Activated B cell treated with CpG ODN at 0.5 μM for 24 hours (primary cell): Measurements from ENCODE around the gene CSGALNACT2. TPM values are rescaled to one million over a fixed set of nuclear protein-coding genes. Genes with fewer than 3 reads are reported as not detected.

ENCODE experiments used
- ATAC-seq: fragments of 200-7000 bp; cut with Tn5 transposase; one replicate; pipeline ENCODE4 v1.10.0; 2021; ENCODE audit warnings: low read depth, mild to moderate bottlenecking, moderate library complexity
- CTCF ChIA-PET: fragments of 350-600 bp; sonication (Branson Sonifier 250); formaldehyde crosslinking; loops from one replicate; lab custom pipeline; 2021; ENCODE audit warnings: antibody characterized with exemption; lab: Charles Lee
- POLR2A ChIA-PET: fragments of 350-600 bp; sonication (Branson Sonifier 250); formaldehyde crosslinking; loops from one replicate; lab custom pipeline; 2021; ENCODE audit warnings: antibody characterized with exemption; lab: Charles Lee
- DNase-seq: peaks from one replicate; pipeline ENCODE4 v3.0.0; 2022
- H3K27ac Mint-ChIP-seq: one replicate; pipeline ENCODE4 v1.8.0; 2020; ENCODE audit warnings: mixed read lengths
- H3K27me3 Mint-ChIP-seq: one replicate; pipeline ENCODE4 v1.8.0; 2021; ENCODE audit warnings: mixed read lengths
- H3K36me3 Mint-ChIP-seq: one replicate; pipeline ENCODE4 v1.8.0; 2021; ENCODE audit warnings: low read depth, mixed read lengths
- H3K4me1 Mint-ChIP-seq: one replicate; pipeline ENCODE4 v1.8.0; 2021; ENCODE audit warnings: mixed read lengths
- H3K4me3 Mint-ChIP-seq: one replicate; pipeline ENCODE4 v1.8.0; 2020; ENCODE audit warnings: mild to moderate bottlenecking, mixed read lengths
- H3K9me3 Mint-ChIP-seq: one replicate; pipeline ENCODE4 v1.8.0; 2020; ENCODE audit warnings: mixed read lengths
- CTCF ChIP-seq: fragments of 200-600 bp; IDR thresholded peaks from one replicate; pipeline ENCODE4 v1.8.0; 2022; ENCODE audit warnings: antibody characterized with exemption, mild to moderate bottlenecking
- intact Hi-C: fragments of 100-400 bp; cut with micrococcal nuclease; formaldehyde crosslinking; loops from one replicate; pipeline ENCODE4 v1.15.1; 2024
- total RNA-seq: library from RNA; stranded (reverse); gene quantifications from 2 replicates; pipeline ENCODE4 v1.2.3, GENCODE V29; 2022

Gene CSGALNACT2
- total RNA-seq, 1 donor from 2014 or later = 17.4 TPM

GRCh38 chr10:43186150-43186549 lies 47.9 kb downstream of the CSGALNACT2 start:
- H3K36me3 Mint-ChIP-seq = peaks cover 56% of the 10 kb centered on the region
- CTCF ChIA-PET = no interaction called here
- H3K27ac Mint-ChIP-seq = no peak overlapping the region
- no peaks in the 10 kb centered on the region for H3K27me3 Mint-ChIP-seq
- POLR2A ChIA-PET = no interaction called here
- TF ChIP-seq CTCF = no peak
- DNase-seq (no peak), ATAC-seq (no peak)
- no peak overlapping the region for H3K4me3 Mint-ChIP-seq
- no peaks in the 10 kb centered on the region for H3K9me3 Mint-ChIP-seq
- H3K4me1 Mint-ChIP-seq = no peaks in the 10 kb centered on the region
- intact Hi-C loops = no loop called here

GRCh38 chr10:43187213-43187612 lies 49.0 kb downstream of the CSGALNACT2 start:
- DNase-seq (no peak), ATAC-seq (no peak)
- intact Hi-C loops = no loop called here
- POLR2A ChIA-PET = no interaction called here
- CTCF ChIA-PET = no interaction called here
- Mint-ChIP-seq H3K27me3 (no peaks in the 10 kb centered on the region), H3K4me1 (no peaks in the 10 kb centered on the region), H3K27ac (no peak overlapping the region), H3K36me3 (peaks cover 49% of the 10 kb centered on the region), H3K9me3 (no peaks in the 10 kb centered on the region), H3K4me3 (no peak overlapping the region)
- no peak for TF ChIP-seq CTCF

- ChIA-PET POLR2A (no interaction called here), CTCF (no interaction called here)
- no peaks in the 10 kb centered on the region for H3K27me3 Mint-ChIP-seq
- DNase-seq (no peak), ATAC-seq (no peak)
- H3K36me3 Mint-ChIP-seq = peaks cover 34% of the 10 kb centered on the region
- no peaks in the 10 kb centered on the region for H3K9me3 Mint-ChIP-seq
- no peaks in the 10 kb centered on the region for H3K4me1 Mint-ChIP-seq
- TF ChIP-seq CTCF = no peak
- intact Hi-C loops = no loop called here
- no peak overlapping the region for H3K4me3 Mint-ChIP-seq
- H3K27ac Mint-ChIP-seq = no peak overlapping the region
These were observed 50.5 kb downstream of the CSGALNACT2 start for GRCh38 chr10:43188702-43189101.

- TF ChIP-seq CTCF = no peak
- intact Hi-C loops = no loop called here
- no peak overlapping the region for H3K27ac Mint-ChIP-seq
- H3K36me3 Mint-ChIP-seq = peaks cover 25% of the 10 kb centered on the region
- ATAC-seq (no peak), DNase-seq (no peak)
- POLR2A ChIA-PET = no interaction called here
- CTCF ChIA-PET = no interaction called here
- no peaks in the 10 kb centered on the region for H3K4me1 Mint-ChIP-seq
- H3K27me3 Mint-ChIP-seq = no peaks in the 10 kb centered on the region
- no peaks in the 10 kb centered on the region for H3K9me3 Mint-ChIP-seq
- H3K4me3 Mint-ChIP-seq = no peak overlapping the region
These were observed 52.0 kb downstream of the CSGALNACT2 start for GRCh38 chr10:43190289-43190688.

GRCh38 chr10:43190775-43191174 lies 52.5 kb downstream of the CSGALNACT2 start:
- H3K27me3 Mint-ChIP-seq = no peaks in the 10 kb centered on the region
- H3K27ac Mint-ChIP-seq = no peak overlapping the region
- DNase-seq (no peak), ATAC-seq (no peak)
- H3K36me3 Mint-ChIP-seq = peaks cover 22% of the 10 kb centered on the region
- ChIA-PET CTCF (no interaction called here), POLR2A (interaction anchor here (1.2 kb wide), 1 partner anchor 11 kb away, joined by 11 read pairs; no protein-coding TSS in a partner anchor)
- no peak for TF ChIP-seq CTCF
- H3K4me3 Mint-ChIP-seq = no peak overlapping the region
- no peaks in the 10 kb centered on the region for H3K9me3 Mint-ChIP-seq
- no peaks in the 10 kb centered on the region for H3K4me1 Mint-ChIP-seq
- intact Hi-C loops = no loop called here
